ENCODE data around the gene FBXO28. TPM values are rescaled to one million over a fixed set of nuclear protein-coding genes. Genes with fewer than 3 reads are reported as not detected.

FBXO28 gene
- total and polyA plus RNA-seq, 2 experiments from 2014 or later, result 17.1 to 26.6 TPM

- H2AFZ ChIP-seq, result no peak overlapping the region
- 93% methylated on average over 9 of the region's 9 CpGs for whole genome bisulfite sequencing (ENCODE audit: low lambda C conversion rate, missing lambda C conversion rate)
These were observed 63.6 kb downstream of the FBXO28 start for GRCh38 chr1:224177356-224177999.

GRCh38 chr1:224178894-224179293 is 65.0 kb downstream of the FBXO28 start:
- no peaks in the 10 kb centered on the region for H4K20me1 ChIP-seq (ENCODE audit: insufficient read depth, poor library complexity, severe bottlenecking)
- no peak overlapping the region for H2AFZ ChIP-seq
- no peak for DNase-seq (ENCODE audit: low spot score)
- no peaks in the 10 kb centered on the region for H3K36me3 ChIP-seq (replicated peaks; ENCODE audit: insufficient read depth, low read depth)
- no peak overlapping the region for H3K4me2 ChIP-seq
- H3K4me3 ChIP-seq, result no peak overlapping the region
- no peak overlapping the region for H3K27ac ChIP-seq
- no peaks in the 10 kb centered on the region for H3K9me2 ChIP-seq (replicated peaks; ENCODE audit: insufficient read depth)
- WGBS (ENCODE audit: low lambda C conversion rate, missing lambda C conversion rate), result 93% methylated on average over 5 of the region's 5 CpGs
- peaks cover 3% of the 10 kb centered on the region for H3K79me2 ChIP-seq
- no peak for TF ChIP-seq EZH2 (IDR thresholded peaks at IDR 0.05; ENCODE audit: borderline replicate concordance)
- no peak for TF ChIP-seq EZH2phosphoT487 (IDR thresholded peaks at IDR 0.05; ENCODE audit: low read depth, severe bottlenecking, unreplicated experiment)
- no peak for TF ChIP-seq CTCF (IDR thresholded peaks at IDR 0.05; ENCODE audit: poor library complexity)
- no peaks in the 10 kb centered on the region for H3K9me3 ChIP-seq (ENCODE audit: low read depth)
- H3K4me1 ChIP-seq (ENCODE audit: insufficient read depth), result peaks cover 6% of the 10 kb centered on the region
- no peaks in the 10 kb centered on the region for H3K27me3 ChIP-seq

More at GRCh38 chr1:224177356-224177999, 63.6 kb downstream of the FBXO28 start:
- DNase-seq (ENCODE audit: low spot score), result no peak
- Histone ChIP-seq H3K4me2 (no peak overlapping the region), H3K27ac (no peak overlapping the region), H4K20me1 (ENCODE audit: insufficient read depth, poor library complexity, severe bottlenecking) (no peaks in the 10 kb centered on the region), H3K79me2 (no peaks in the 10 kb centered on the region), H3K27me3 (no peaks in the 10 kb centered on the region), H3K4me3 (no peak overlapping the region), H3K36me3 (replicated peaks; ENCODE audit: insufficient read depth, low read depth) (no peaks in the 10 kb centered on the region), H3K9me2 (replicated peaks; ENCODE audit: insufficient read depth) (no peaks in the 10 kb centered on the region), H3K4me1 (ENCODE audit: insufficient read depth) (peaks cover 6% of the 10 kb centered on the region), H3K9me3 (ENCODE audit: low read depth) (no peaks in the 10 kb centered on the region)
- TF ChIP-seq CTCF (IDR thresholded peaks at IDR 0.05; ENCODE audit: poor library complexity) (no peak), EZH2 (IDR thresholded peaks at IDR 0.05; ENCODE audit: borderline replicate concordance) (no peak), EZH2phosphoT487 (IDR thresholded peaks at IDR 0.05; ENCODE audit: low read depth, severe bottlenecking, unreplicated experiment) (no peak)

- WGBS (ENCODE audit: low lambda C conversion rate, missing lambda C conversion rate), result 92% methylated on average over 11 of the region's 11 CpGs
- Histone ChIP-seq H3K9me2 (replicated peaks; ENCODE audit: insufficient read depth) (no peaks in the 10 kb centered on the region), H3K4me1 (ENCODE audit: insufficient read depth) (no peaks in the 10 kb centered on the region), H3K79me2 (peaks cover 23% of the 10 kb centered on the region), H3K36me3 (replicated peaks; ENCODE audit: insufficient read depth, low read depth) (no peaks in the 10 kb centered on the region), H3K27me3 (no peaks in the 10 kb centered on the region), H3K4me3 (no peak overlapping the region), H3K27ac (no peak overlapping the region), H4K20me1 (ENCODE audit: insufficient read depth, poor library complexity, severe bottlenecking) (no peaks in the 10 kb centered on the region), H2AFZ (no peak overlapping the region), H3K9me3 (ENCODE audit: low read depth) (no peaks in the 10 kb centered on the region), H3K4me2 (no peak overlapping the region)
- no peak for TF ChIP-seq CTCF (IDR thresholded peaks at IDR 0.05; ENCODE audit: poor library complexity)
- TF ChIP-seq EZH2phosphoT487 (IDR thresholded peaks at IDR 0.05; ENCODE audit: low read depth, severe bottlenecking, unreplicated experiment), result no peak
- no peak for TF ChIP-seq EZH2 (IDR thresholded peaks at IDR 0.05; ENCODE audit: borderline replicate concordance)
- DNase-seq (ENCODE audit: low spot score), result no peak
These were observed 67.0 kb downstream of the FBXO28 start for GRCh38 chr1:224180783-224181452.

Measured in hepatocyte (in vitro differentiated cells).